ENCODE measurements around the gene MAPK8IP3. TPM values are rescaled to one million over a fixed set of nuclear protein-coding genes. Genes with fewer than 3 reads are reported as not detected.

Gene MAPK8IP3
- total and polyA plus RNA-seq, 2 donors (not counting 1 experiment from before 2014, with no cell fraction given), result 249 to 340 TPM

DNA sequence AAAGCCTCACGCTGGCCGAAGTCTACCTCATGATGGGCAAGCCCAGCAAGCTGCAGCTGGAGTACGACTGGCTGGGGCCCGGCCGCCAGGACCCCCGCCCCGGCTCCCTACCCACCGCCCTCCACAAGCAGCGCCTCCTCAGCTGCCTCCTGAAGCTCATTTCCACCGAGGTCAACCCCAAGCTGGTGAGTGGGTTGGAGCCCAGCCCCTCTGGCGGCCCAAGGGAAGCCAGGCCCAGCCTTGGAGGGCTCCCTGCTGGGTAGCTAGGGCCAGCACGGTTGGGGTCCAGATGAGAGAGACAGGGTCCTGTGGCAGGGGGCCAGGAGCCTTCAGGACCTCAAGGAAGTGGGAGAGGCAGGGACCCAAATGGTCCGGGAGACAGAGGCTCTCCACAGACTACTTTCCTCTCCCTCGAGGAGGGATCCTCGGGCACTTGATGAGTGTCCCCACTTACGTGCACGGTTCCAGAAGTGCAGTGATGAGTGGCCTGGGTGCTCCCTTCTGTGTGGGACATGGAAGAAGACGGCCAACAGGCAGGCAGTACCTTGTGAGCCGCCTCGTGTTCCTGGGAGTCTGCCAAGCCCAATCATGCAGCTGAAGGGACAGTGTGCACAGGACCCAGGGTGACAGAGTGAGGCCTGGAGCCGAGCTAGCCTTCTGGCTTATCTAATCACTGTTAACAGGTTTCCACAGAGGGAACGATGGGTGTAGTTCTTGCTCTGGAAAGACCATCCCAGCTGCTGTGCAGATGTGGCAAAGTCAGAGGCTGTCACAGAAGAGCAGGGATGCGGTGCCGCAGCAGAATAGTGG is 49.0 kb upstream of the MAPK8IP3 start:
- Mint-ChIP-seq H3K4me3 (no peak overlapping the region), H3K9me3 (ENCODE audit: insufficient read depth) (no peaks in the 10 kb centered on the region), H3K4me1 (peaks cover 2% of the 10 kb centered on the region), H3K27me3 (no peaks in the 10 kb centered on the region), H3K27ac (no peak overlapping the region)
- Histone ChIP-seq H3K27ac (ENCODE audit: low read length in 2 of 2) (no peak overlapping the region), H3K36me3 (replicated peaks in 1 of 2; ENCODE audit: control extremely low read depth in 1 of 2, control insufficient read depth in 1 of 2, extremely low read depth in 1 of 2, insufficient read depth in 2 of 2, low read length in 1 of 2) (peaks cover 3 to 61% of the 10 kb centered on the region in 2 experiments), H3K27me3 (replicated peaks in 1 of 4; ENCODE audit: control extremely low read depth in 1 of 4, control insufficient read depth in 3 of 4, insufficient read depth in 4 of 4, low read length in 3 of 4) (no peaks in the 10 kb centered on the region), H4K20me1 (ENCODE audit: control insufficient read depth, insufficient read depth, low read length, poor library complexity, severe bottlenecking) (no peaks in the 10 kb centered on the region), H3K4me3 (ENCODE audit: control extremely low read depth in 1 of 5, extremely low read depth in 1 of 5, insufficient read depth in 1 of 5, low read depth in 2 of 5, low read length in 4 of 5) (no peak overlapping the region), H3K4me1 (ENCODE audit: control insufficient read depth in 2 of 2, insufficient read depth in 2 of 2, low read length in 2 of 2) (no peaks in the 10 kb centered on the region), H2AFZ (ENCODE audit: insufficient read depth, low read depth, low read length, poor library complexity, severe bottlenecking) (no peak overlapping the region), H3K9me3 (ENCODE audit: control extremely low read depth in 1 of 3, control insufficient read depth in 2 of 3, insufficient read depth in 1 of 3, low read length in 2 of 3) (no peaks in the 10 kb centered on the region), H3K9ac (ENCODE audit: low read length) (no peak overlapping the region), H3K79me2 (ENCODE audit: control insufficient read depth, insufficient read depth, low read length) (peaks cover 21% of the 10 kb centered on the region), H3K4me2 (replicated peaks; ENCODE audit: low read depth, low read length, poor library complexity, severe bottlenecking) (no peak overlapping the region)
- 97% methylated on average over 21 of the region's 24 CpGs for WGBS (ENCODE audit: insufficient coverage)
- ATAC-seq (ENCODE audit: low read depth) (no peak), DNase-seq (no peak)
- POLR2A ChIA-PET, result no interaction called here
- TF ChIP-seq EZH2 (IDR thresholded peaks at IDR 0.05; ENCODE audit: borderline replicate concordance, insufficient read depth, low read depth, low read length, poor library complexity, severe bottlenecking), result no peak
- TF ChIP-seq, protein P1, sequence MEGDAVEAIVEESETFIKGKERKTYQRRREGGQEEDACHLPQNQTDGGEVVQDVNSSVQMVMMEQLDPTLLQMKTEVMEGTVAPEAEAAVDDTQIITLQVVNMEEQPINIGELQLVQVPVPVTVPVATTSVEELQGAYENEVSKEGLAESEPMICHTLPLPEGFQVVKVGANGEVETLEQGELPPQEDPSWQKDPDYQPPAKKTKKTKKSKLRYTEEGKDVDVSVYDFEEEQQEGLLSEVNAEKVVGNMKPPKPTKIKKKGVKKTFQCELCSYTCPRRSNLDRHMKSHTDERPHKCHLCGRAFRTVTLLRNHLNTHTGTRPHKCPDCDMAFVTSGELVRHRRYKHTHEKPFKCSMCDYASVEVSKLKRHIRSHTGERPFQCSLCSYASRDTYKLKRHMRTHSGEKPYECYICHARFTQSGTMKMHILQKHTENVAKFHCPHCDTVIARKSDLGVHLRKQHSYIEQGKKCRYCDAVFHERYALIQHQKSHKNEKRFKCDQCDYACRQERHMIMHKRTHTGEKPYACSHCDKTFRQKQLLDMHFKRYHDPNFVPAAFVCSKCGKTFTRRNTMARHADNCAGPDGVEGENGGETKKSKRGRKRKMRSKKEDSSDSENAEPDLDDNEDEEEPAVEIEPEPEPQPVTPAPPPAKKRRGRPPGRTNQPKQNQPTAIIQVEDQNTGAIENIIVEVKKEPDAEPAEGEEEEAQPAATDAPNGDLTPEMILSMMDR (IDR thresholded peaks at IDR 0.05), result no peak
- intact Hi-C loops (cut with micrococcal nuclease), result no loop called here
- CTCF ChIA-PET, result no interaction called here

DNA sequence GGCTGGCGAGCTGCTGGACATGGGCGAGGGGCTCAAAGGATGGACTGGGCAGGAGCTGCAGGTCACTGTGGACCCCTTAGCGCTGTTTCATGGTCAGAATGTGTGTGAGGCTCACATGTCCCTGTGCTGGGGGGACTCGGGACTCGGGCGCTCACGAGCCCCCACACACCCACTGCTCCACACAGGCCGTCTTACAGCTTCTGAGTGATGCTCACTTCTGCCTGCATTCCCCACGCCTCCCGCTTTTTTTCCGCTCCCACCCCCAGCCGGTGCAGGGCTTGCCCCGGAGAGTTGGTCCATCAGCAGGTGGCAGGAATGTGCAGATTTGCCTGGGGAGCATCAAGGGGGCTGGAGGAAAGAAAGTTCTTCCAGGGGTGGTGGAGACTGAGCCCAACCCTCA is 48.2 kb upstream of the MAPK8IP3 start:
- H3K36me3 ChIP-seq (replicated peaks in 1 of 2; ENCODE audit: control extremely low read depth in 1 of 2, control insufficient read depth in 1 of 2, extremely low read depth in 1 of 2, insufficient read depth in 2 of 2, low read length in 1 of 2), result peaks cover 9 to 62% of the 10 kb centered on the region in 2 experiments

More for the DNA sequence above, 48.2 kb upstream of the MAPK8IP3 start:
- POLR2A ChIA-PET, result no interaction called here
- Histone ChIP-seq H3K79me2 (ENCODE audit: control insufficient read depth, insufficient read depth, low read length) (peaks cover 18% of the 10 kb centered on the region), H2AFZ (ENCODE audit: insufficient read depth, low read depth, low read length, poor library complexity, severe bottlenecking) (no peak overlapping the region), H3K9ac (ENCODE audit: low read length) (no peak overlapping the region), H3K27ac (ENCODE audit: low read length in 2 of 2) (no peak overlapping the region), H3K4me3 (ENCODE audit: control extremely low read depth in 1 of 5, extremely low read depth in 1 of 5, insufficient read depth in 1 of 5, low read depth in 2 of 5, low read length in 4 of 5) (no peak overlapping the region), H3K4me1 (ENCODE audit: control insufficient read depth in 2 of 2, insufficient read depth in 2 of 2, low read length in 2 of 2) (no peaks in the 10 kb centered on the region), H3K27me3 (replicated peaks in 1 of 4; ENCODE audit: control extremely low read depth in 1 of 4, control insufficient read depth in 3 of 4, insufficient read depth in 4 of 4, low read length in 3 of 4) (no peaks in the 10 kb centered on the region), H3K9me3 (ENCODE audit: control extremely low read depth in 1 of 3, control insufficient read depth in 2 of 3, insufficient read depth in 1 of 3, low read length in 2 of 3) (no peaks in the 10 kb centered on the region), H4K20me1 (ENCODE audit: control insufficient read depth, insufficient read depth, low read length, poor library complexity, severe bottlenecking) (no peaks in the 10 kb centered on the region), H3K4me2 (replicated peaks; ENCODE audit: low read depth, low read length, poor library complexity, severe bottlenecking) (no peak overlapping the region)
- TF ChIP-seq, protein P1 (IDR thresholded peaks at IDR 0.05), result no peak
- no peak for TF ChIP-seq EZH2 (IDR thresholded peaks at IDR 0.05; ENCODE audit: borderline replicate concordance, insufficient read depth, low read depth, low read length, poor library complexity, severe bottlenecking)
- CTCF ChIA-PET, result no interaction called here
- Mint-ChIP-seq H3K27ac (no peak overlapping the region), H3K4me1 (peaks cover 2% of the 10 kb centered on the region), H3K27me3 (no peaks in the 10 kb centered on the region), H3K9me3 (ENCODE audit: insufficient read depth) (no peaks in the 10 kb centered on the region), H3K4me3 (no peak overlapping the region)
- DNase-seq (no peak), ATAC-seq (ENCODE audit: low read depth) (no peak)
- intact Hi-C loops (cut with micrococcal nuclease), result no loop called here
- 90% methylated on average over 13 of the region's 13 CpGs for WGBS (ENCODE audit: insufficient coverage)
